Smooth muscle cell (in vitro differentiated cells): Measurements from ENCODE around the gene ZNF217. TPM values are rescaled to one million over a fixed set of nuclear protein-coding genes. Genes with fewer than 3 reads are reported as not detected.

Source experiments
- DNase-seq: peaks from one replicate; lab custom pipeline; 2025; ENCODE audit not compliant: unreplicated experiment; lab: John Stamatoyannopoulos, UW
- H2AFZ ChIP-seq: fragments of 200-600 bp; sonication (generic); 2 replicates; pipeline ENCODE4 v1.6.0; 2016; ENCODE audit warnings: antibody characterized with exemption, low read depth, mild to moderate bottlenecking
- H3F3A ChIP-seq: fragments of 200-600 bp; sonication (generic); 2 replicates; pipeline ENCODE4 v1.6.0; 2017; ENCODE audit warnings: antibody characterized with exemption, low read depth
- H3K27ac ChIP-seq: fragments of 200-600 bp; sonication (generic); 2 replicates; pipeline ENCODE4 v1.5.1; 2016; ENCODE audit warnings: low read depth, mild to moderate bottlenecking
- H3K27me3 ChIP-seq: fragments of 200-600 bp; sonication (generic); 2 replicates; pipeline ENCODE4 v1.6.1; 2016; ENCODE audit warnings: low read depth, mild to moderate bottlenecking
- H3K36me3 ChIP-seq: fragments of 200-600 bp; sonication (generic); 2 replicates; pipeline ENCODE4 v1.5.1; 2016; ENCODE audit warnings: low read depth
- H3K4me1 ChIP-seq: fragments of 200-600 bp; sonication (generic); 2 replicates; pipeline ENCODE4 v1.5.1; 2016; ENCODE audit warnings: low read depth
- H3K4me2 ChIP-seq: fragments of 200-600 bp; sonication (generic); 2 replicates; pipeline ENCODE4 v1.6.0; 2016; ENCODE audit warnings: mild to moderate bottlenecking
- H3K4me3 ChIP-seq: fragments of 200-600 bp; sonication (generic); 2 replicates; pipeline ENCODE4 v1.5.1; 2016; ENCODE audit warnings: mild to moderate bottlenecking
- H3K79me2 ChIP-seq: fragments of 200-600 bp; sonication (generic); 2 replicates; pipeline ENCODE4 v1.6.0; 2016; ENCODE audit warnings: low read depth, mild to moderate bottlenecking
- H3K9ac ChIP-seq: fragments of 200-600 bp; sonication (generic); 2 replicates; pipeline ENCODE4 v1.6.0; 2016; ENCODE audit warnings: low read depth
- H3K9me3 ChIP-seq: fragments of 200-600 bp; sonication (generic); replicated peaks from 2 replicates; pipeline ENCODE4 v1.5.1; 2016; ENCODE audit warnings: low read depth
- H4K20me1 ChIP-seq: fragments of 200-600 bp; sonication (generic); 2 replicates; pipeline ENCODE4 v1.6.0; 2016; ENCODE audit warnings: low read depth
- WGBS: methylation state at CpG from one replicate; pipeline ENCODE4 v1.1.7; 2016; ENCODE audit warnings: low lambda C conversion rate; 5-methylcytosine and 5-hydroxymethylcytosine counted together
- polyA plus RNA-seq: library from polyadenylated mRNA; unstranded; fragments of >200 nt; fragmentation: Nextera tagmentation; extraction: Ambion mirVana; gene quantifications from 2 replicates; pipeline ENCODE4 v1.2.1, GENCODE V29; 2016
- total RNA-seq: library from RNA; depleted of rRNA; stranded (reverse); fragments of >200 nt; gene quantifications from 2 replicates; pipeline ENCODE4 v1.2.3, GENCODE V29; 2014
- TF ChIP-seq, protein P1 (sequence below): fragments of 200-600 bp; sonication (generic); IDR thresholded peaks from 2 replicates; pipeline ENCODE4 v1.5.1; 2017; ENCODE audit warnings: borderline replicate concordance, mild to moderate bottlenecking, antibody characterized with exemption; ENCODE audit not compliant: insufficient read depth, poor library complexity, severe bottlenecking

Gene ZNF217
- total and polyA plus RNA-seq, 2 experiments from 2014 or later: 3.9 to 42.2 TPM

DNA sequence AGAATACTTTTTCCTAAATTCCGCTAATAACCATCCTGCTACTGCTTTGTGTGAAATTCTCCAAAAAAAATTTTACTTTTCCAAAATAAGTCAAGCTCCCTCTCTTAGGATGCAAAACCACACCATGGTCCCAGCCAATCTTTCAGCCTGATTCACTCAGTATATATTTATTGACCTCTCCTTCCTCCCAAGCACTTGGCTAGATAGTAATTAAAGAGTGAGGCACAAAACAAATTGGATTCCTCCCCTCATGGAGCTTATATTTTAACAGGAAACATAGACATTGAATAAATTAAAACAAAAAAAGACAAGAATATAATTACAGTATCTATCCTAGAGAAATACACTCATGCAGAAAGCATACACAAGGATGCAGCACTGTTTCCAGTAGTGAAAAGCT, 9.0 kb upstream of the ZNF217 start:
- Histone ChIP-seq H3K4me2 (no peak overlapping the region), H3K9ac (no peak overlapping the region), H3K36me3 (no peaks in the 10 kb centered on the region), H3K27ac (no peak overlapping the region), H2AFZ (no peak overlapping the region), H3K4me1 (peaks cover 2% of the 10 kb centered on the region), H3K79me2 (no peaks in the 10 kb centered on the region), H3F3A (no peaks in the 10 kb centered on the region), H3K4me3 (no peak overlapping the region), H3K27me3 (no peaks in the 10 kb centered on the region), H4K20me1 (no peaks in the 10 kb centered on the region), H3K9me3 (no peaks in the 10 kb centered on the region)
- TF ChIP-seq, protein P1, sequence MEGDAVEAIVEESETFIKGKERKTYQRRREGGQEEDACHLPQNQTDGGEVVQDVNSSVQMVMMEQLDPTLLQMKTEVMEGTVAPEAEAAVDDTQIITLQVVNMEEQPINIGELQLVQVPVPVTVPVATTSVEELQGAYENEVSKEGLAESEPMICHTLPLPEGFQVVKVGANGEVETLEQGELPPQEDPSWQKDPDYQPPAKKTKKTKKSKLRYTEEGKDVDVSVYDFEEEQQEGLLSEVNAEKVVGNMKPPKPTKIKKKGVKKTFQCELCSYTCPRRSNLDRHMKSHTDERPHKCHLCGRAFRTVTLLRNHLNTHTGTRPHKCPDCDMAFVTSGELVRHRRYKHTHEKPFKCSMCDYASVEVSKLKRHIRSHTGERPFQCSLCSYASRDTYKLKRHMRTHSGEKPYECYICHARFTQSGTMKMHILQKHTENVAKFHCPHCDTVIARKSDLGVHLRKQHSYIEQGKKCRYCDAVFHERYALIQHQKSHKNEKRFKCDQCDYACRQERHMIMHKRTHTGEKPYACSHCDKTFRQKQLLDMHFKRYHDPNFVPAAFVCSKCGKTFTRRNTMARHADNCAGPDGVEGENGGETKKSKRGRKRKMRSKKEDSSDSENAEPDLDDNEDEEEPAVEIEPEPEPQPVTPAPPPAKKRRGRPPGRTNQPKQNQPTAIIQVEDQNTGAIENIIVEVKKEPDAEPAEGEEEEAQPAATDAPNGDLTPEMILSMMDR: no peak
- WGBS: 92% methylated on average over 1 of the region's 1 CpG
- DNase-seq: no peak

DNA sequence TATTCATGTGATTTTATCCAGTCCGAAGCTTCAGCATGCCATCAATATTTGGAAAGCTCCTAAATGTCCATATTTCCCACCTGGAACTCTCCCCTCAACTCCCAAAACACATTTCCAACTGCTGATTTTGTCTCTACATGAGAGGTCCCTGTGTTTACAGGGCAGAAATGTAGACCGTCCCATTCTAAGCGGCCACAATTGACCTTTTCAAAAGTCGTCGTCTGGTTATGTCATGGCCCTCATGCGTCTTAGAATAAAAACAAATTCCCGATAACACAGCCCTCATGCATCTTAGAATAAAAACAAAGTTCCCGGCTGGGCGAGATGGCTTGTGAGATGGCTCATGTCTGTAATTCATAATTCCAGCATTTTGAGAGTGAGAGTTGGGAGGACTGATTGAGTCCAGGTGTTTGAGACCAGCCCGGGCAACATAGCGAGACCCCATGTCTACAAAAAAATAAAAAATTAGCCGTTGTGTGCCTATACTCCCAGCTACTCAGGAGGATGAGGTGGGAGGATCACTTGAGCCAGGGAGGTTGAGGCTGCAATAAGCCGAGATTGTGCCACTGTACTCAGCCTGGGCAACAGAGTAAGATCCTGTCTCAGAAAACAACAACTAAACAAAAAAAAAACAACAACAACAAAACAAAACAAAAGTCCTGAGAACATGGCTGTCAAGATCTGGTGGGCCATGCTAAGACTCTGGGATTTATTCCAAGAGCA, 6.4 kb upstream of the ZNF217 start:
- no peaks in the 10 kb centered on the region for H3K36me3 ChIP-seq
- no peaks in the 10 kb centered on the region for H4K20me1 ChIP-seq
- no peak overlapping the region for H3K4me2 ChIP-seq

DNA sequence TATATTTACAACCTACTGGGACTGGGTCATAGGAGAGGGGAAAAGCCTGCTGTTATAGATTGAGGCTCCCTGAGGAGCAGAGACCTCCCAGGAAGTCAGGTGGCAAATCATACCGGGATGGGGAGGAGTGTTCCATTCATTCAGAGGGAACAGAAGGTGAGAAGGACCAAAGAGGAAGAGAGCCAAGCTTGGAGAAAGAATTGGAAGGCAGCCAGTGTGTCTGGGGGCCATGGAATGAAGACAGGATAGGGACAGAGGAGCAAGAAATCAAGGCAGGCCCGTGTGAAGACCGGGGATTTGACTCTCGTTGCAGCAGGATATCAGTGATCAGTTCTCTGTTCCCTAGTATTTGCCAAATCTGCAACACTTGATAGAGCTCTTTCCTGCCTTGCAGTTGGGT, 5.7 kb upstream of the ZNF217 start:
- no peak overlapping the region for H2AFZ ChIP-seq
- H3K79me2 ChIP-seq: no peaks in the 10 kb centered on the region
- no peaks in the 10 kb centered on the region for H3K36me3 ChIP-seq
- 59% methylated on average over 4 of the region's 4 CpGs for WGBS
- no peak overlapping the region for H3K4me3 ChIP-seq
- no peaks in the 10 kb centered on the region for H3F3A ChIP-seq
- H3K9ac ChIP-seq: no peak overlapping the region
- H4K20me1 ChIP-seq: no peaks in the 10 kb centered on the region
- H3K27ac ChIP-seq: no peak overlapping the region
- H3K9me3 ChIP-seq: no peaks in the 10 kb centered on the region
- TF ChIP-seq, protein P1: no peak
- H3K4me2 ChIP-seq: no peak overlapping the region
- DNase-seq: no peak
- peaks cover 24% of the 10 kb centered on the region for H3K4me1 ChIP-seq
- no peaks in the 10 kb centered on the region for H3K27me3 ChIP-seq

More for the DNA sequence above, 6.4 kb upstream of the ZNF217 start:
- TF ChIP-seq, protein P1: no peak
- Histone ChIP-seq H3K79me2 (no peaks in the 10 kb centered on the region), H2AFZ (no peak overlapping the region), H3K4me1 (peaks cover 23% of the 10 kb centered on the region), H3K9ac (no peak overlapping the region), H3F3A (no peaks in the 10 kb centered on the region), H3K4me3 (no peak overlapping the region), H3K27ac (no peak overlapping the region), H3K9me3 (no peaks in the 10 kb centered on the region), H3K27me3 (no peaks in the 10 kb centered on the region)
- DNase-seq: no peak
- 95% methylated on average over 13 of the region's 13 CpGs for WGBS

DNA sequence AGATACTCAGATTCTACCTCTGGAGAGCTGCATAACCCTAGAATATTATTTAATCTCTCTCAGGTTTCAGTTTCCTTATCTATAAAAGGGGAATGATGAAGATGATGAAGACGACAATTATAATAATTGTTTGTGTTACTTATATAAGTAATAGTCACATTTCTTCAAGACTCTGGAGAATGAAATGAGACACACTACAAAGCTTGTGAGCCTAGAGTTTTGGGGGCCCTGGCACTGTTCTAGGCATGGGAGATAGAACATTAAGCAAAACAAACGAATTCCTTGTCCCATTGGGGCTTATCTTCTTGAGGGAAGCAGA, 5.4 kb upstream of the ZNF217 start:
- no peaks in the 10 kb centered on the region for H3K9me3 ChIP-seq
- no peaks in the 10 kb centered on the region for H3K27me3 ChIP-seq
- TF ChIP-seq, protein P1: no peak
- H3K4me2 ChIP-seq: no peak overlapping the region
- no peak for DNase-seq
- H4K20me1 ChIP-seq: no peaks in the 10 kb centered on the region
- no peak overlapping the region for H3K27ac ChIP-seq
- H3F3A ChIP-seq: no peaks in the 10 kb centered on the region
- H3K4me1 ChIP-seq: peaks cover 24% of the 10 kb centered on the region
- 76% methylated on average over 2 of the region's 2 CpGs for WGBS
- H3K4me3 ChIP-seq: no peak overlapping the region
- no peak overlapping the region for H2AFZ ChIP-seq
- no peaks in the 10 kb centered on the region for H3K79me2 ChIP-seq
- no peak overlapping the region for H3K9ac ChIP-seq
- no peaks in the 10 kb centered on the region for H3K36me3 ChIP-seq
